ENCODE measurements around the gene PLS1. TPM values are rescaled to one million over a fixed set of nuclear protein-coding genes. Genes with fewer than 3 reads are reported as not detected.
A peak's percentile ranks its signal among the peaks of the same experiment; 100 is the strongest.

PLS1 gene
- total RNA-seq, 1 donor from 2014 or later = 22.5 TPM

- Mint-ChIP-seq H3K4me3 (no peak overlapping the region), H3K27me3 (ENCODE audit: insufficient read depth, low read depth) (no peaks in the 10 kb centered on the region), H3K27ac (no peak overlapping the region), H3K9me3 (no peaks in the 10 kb centered on the region), H3K36me3 (peaks cover 19% of the 10 kb centered on the region), H3K4me1 (no peaks in the 10 kb centered on the region)
- Histone ChIP-seq H3K36me3 (peaks cover 6% of the 10 kb centered on the region), H3K9ac (no peak overlapping the region), H3K4me3 (no peak overlapping the region), H3K27me3 (no peaks in the 10 kb centered on the region), H3K4me2 (no peak overlapping the region), H3K27ac (no peak overlapping the region), H3F3A (ENCODE audit: low read depth) (no peaks in the 10 kb centered on the region), H3K4me1 (no peaks in the 10 kb centered on the region), H3K9me3 (ENCODE audit: low read depth) (no peaks in the 10 kb centered on the region), H2AFZ (replicated peaks) (no peak overlapping the region), H3K79me2 (ENCODE audit: low read depth) (no peaks in the 10 kb centered on the region), H4K20me1 (ENCODE audit: low read depth) (no peaks in the 10 kb centered on the region)
- no peak for TF ChIP-seq EZH2 (IDR thresholded peaks at IDR 0.05)
- no peak for TF ChIP-seq EZH2phosphoT487 (IDR thresholded peaks at IDR 0.05)
- no peak for TF ChIP-seq CTCF (IDR thresholded peaks at IDR 0.05)
- DNase-seq (ENCODE audit: low spot score) = no peak
Measured at GRCh38 chr3:142560118-142560517, 36.1 kb upstream of the PLS1 start.

DNA sequence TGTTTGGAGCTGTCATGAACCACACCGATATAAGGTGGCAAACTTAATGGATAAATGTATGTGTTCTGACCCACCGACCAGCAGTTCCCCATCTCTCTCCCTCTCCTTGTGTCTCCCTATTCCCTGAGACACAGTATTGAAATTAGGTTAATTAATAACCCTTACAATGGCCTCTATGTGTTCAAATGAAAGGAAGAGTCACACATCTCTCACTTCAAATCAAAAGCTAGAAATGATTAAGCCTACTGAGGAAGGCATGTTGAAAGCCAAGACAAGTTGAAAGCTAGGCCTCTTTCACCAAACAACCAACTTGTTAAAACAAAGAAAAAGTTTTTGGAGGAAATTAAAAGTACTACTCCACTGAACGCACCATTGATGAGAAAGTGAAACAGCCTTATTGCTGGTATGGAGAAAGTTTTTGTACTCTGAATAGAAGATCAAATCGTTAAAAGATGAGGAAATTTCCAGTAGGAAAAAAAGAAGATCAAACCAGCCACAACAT lies 32.6 kb upstream of the PLS1 start:
- H3K27ac ChIP-seq = no peak overlapping the region
- no peak overlapping the region for H3K4me3 ChIP-seq
- H4K20me1 ChIP-seq (ENCODE audit: low read depth) = no peaks in the 10 kb centered on the region
- no peak overlapping the region for H2AFZ ChIP-seq (replicated peaks)
- peak overlapping the region; percentile 82 for H3K27ac Mint-ChIP-seq
- H3K4me3 Mint-ChIP-seq = no peak overlapping the region
- H3K4me1 Mint-ChIP-seq = no peaks in the 10 kb centered on the region
- no peaks in the 10 kb centered on the region for H3F3A ChIP-seq (ENCODE audit: low read depth)
- H3K27me3 Mint-ChIP-seq (ENCODE audit: insufficient read depth, low read depth) = no peaks in the 10 kb centered on the region
- H3K36me3 ChIP-seq = peaks cover 6% of the 10 kb centered on the region
- H3K79me2 ChIP-seq (ENCODE audit: low read depth) = no peaks in the 10 kb centered on the region
- TF ChIP-seq EZH2 (IDR thresholded peaks at IDR 0.05) (no peak), EZH2phosphoT487 (IDR thresholded peaks at IDR 0.05) (no peak), CTCF (IDR thresholded peaks at IDR 0.05) (no peak)
- no peaks in the 10 kb centered on the region for H3K27me3 ChIP-seq
- no peaks in the 10 kb centered on the region for H3K9me3 ChIP-seq (ENCODE audit: low read depth)
- peaks cover 16% of the 10 kb centered on the region for H3K36me3 Mint-ChIP-seq
- H3K4me2 ChIP-seq = no peak overlapping the region
- no peak overlapping the region for H3K9ac ChIP-seq
- no peaks in the 10 kb centered on the region for H3K4me1 ChIP-seq
- DNase-seq (ENCODE audit: low spot score) = no peak
- no peaks in the 10 kb centered on the region for H3K9me3 Mint-ChIP-seq

GRCh38 chr3:142566096-142566495 lies 30.1 kb upstream of the PLS1 start:
- H4K20me1 ChIP-seq (ENCODE audit: low read depth) = no peaks in the 10 kb centered on the region
- no peaks in the 10 kb centered on the region for H3K79me2 ChIP-seq (ENCODE audit: low read depth)
- no peaks in the 10 kb centered on the region for H3F3A ChIP-seq (ENCODE audit: low read depth)
- H3K27ac ChIP-seq = no peak overlapping the region
- TF ChIP-seq EZH2 (IDR thresholded peaks at IDR 0.05) = no peak
- no peak for TF ChIP-seq CTCF (IDR thresholded peaks at IDR 0.05)
- no peak for TF ChIP-seq EZH2phosphoT487 (IDR thresholded peaks at IDR 0.05)
- Mint-ChIP-seq H3K27ac (no peak overlapping the region), H3K9me3 (no peaks in the 10 kb centered on the region), H3K4me1 (no peaks in the 10 kb centered on the region), H3K36me3 (peaks cover 15% of the 10 kb centered on the region), H3K27me3 (ENCODE audit: insufficient read depth, low read depth) (no peaks in the 10 kb centered on the region), H3K4me3 (no peak overlapping the region)
- H3K9ac ChIP-seq = no peak overlapping the region
- no peak overlapping the region for H2AFZ ChIP-seq (replicated peaks)
- H3K4me2 ChIP-seq = no peak overlapping the region
- no peak overlapping the region for H3K4me3 ChIP-seq
- H3K4me1 ChIP-seq = no peaks in the 10 kb centered on the region
- H3K9me3 ChIP-seq (ENCODE audit: low read depth) = no peaks in the 10 kb centered on the region
- no peaks in the 10 kb centered on the region for H3K36me3 ChIP-seq
- H3K27me3 ChIP-seq = no peaks in the 10 kb centered on the region
- no peak for DNase-seq (ENCODE audit: low spot score)

All from neural progenitor cell (in vitro differentiated cells).